Pancreas (tissue), 10 donors: ENCODE measurements around the gene NF1. TPM values are rescaled to one million over a fixed set of nuclear protein-coding genes. Genes with fewer than 3 reads are reported as not detected.

Experiments used
- ATAC-seq, 4 donors: fragments of 200-7000 bp; cut with Tn5 transposase; one replicate each; pipeline versions ENCODE4 v1.8.0 to v1.9.1; 2020; ENCODE audit warnings: mild to moderate bottlenecking in 4 of 4, moderate library complexity in 4 of 4
- DNase-seq, 6 donors: peaks; one replicate each; pipeline ENCODE4 v3.0.0-alpha.2; 2020
- FAIRE-seq: peaks from 2 replicates; lab custom pipeline; 2012; peaks lifted over from hg19 to GRCh38; lab: Jason Lieb, UNC
- H3K27ac ChIP-seq, 4 donors: fragments of 200-600 bp; sonication (generic); 1 replicate in 3 of 4; 2 replicates in 1 of 4; pipeline versions ENCODE4 v1.5.0 to v1.8.0; 2020
- H3K27me3 ChIP-seq, 4 donors: fragments of 200-600 bp; one replicate each; pipeline ENCODE4 v1.8.0; 2021
- H3K36me3 ChIP-seq, 3 donors: fragments of 200-600 bp; sonication (generic) in 1 of 3; one replicate each; pipeline versions ENCODE4 v1.5.0 to v1.8.0; 2020 to 2021
- H3K4me1 ChIP-seq, 3 donors: fragments of 200-600 bp; one replicate each; pipeline ENCODE4 v1.8.0; 2021
- H3K4me3 ChIP-seq, 4 donors: fragments of 200-600 bp; sonication (generic) in 2 of 4; one replicate each; pipeline versions ENCODE4 v1.5.0 to v1.8.0; 2020 to 2021
- H3K9me3 ChIP-seq, 4 donors: fragments of 200-600 bp; one replicate each; pipeline ENCODE4 v1.8.0; 2021
- WGBS, 2 donors: extraction: QIAGEN DNeasy Blood & Tissue Kit; methylation state at CpG; one replicate each; pipeline ENCODE4 v1.1.7; 2013; 5-methylcytosine and 5-hydroxymethylcytosine counted together
- intact Hi-C, 3 donors: fragments of 100-400 bp; cut with DNase I; formaldehyde crosslinking; loops; one replicate each; pipeline versions ENCODE4 v1.11.1 to v1.14.2; 2022
- polyA plus RNA-seq, 2 donors: library from polyadenylated mRNA; stranded (reverse); fragments of 200-250 nt; gene quantifications; one replicate each; pipeline ENCODE4 v1.2.3, GENCODE V29; 2013
- total RNA-seq, 6 donors: library from RNA; stranded (reverse); fragmentation: NEBNext Ultra II Directional in 4 of 6; extraction: Animal tissue kit (Norgen Biotek cat#: 25700) in 4 of 6; gene quantifications; one replicate each; pipeline versions ENCODE4 v1.2.1 to v1.2.4, GENCODE V29; 2021 to 2023
- TF ChIP-seq, protein P1 (sequence below), 4 donors: fragments of 200-600 bp; sonication (generic) in 3 of 4; IDR thresholded peaks; one replicate each; pipeline versions ENCODE4 v1.5.0 to v1.8.0; 2021; ENCODE audit warnings: antibody characterized with exemption in 4 of 4
- donor health status: healthy with polysubstance abuse.
- donor health status: DM: no; HTN: no; CAD: no; lungs with moderate emphysema.
- donor health status: DM: no; HTN: no; CAD: no.
- donor health status: control.
- donor health status: control.
- donor health status: Bipolar disorder and iron deficiency.
- donor health status: DM: yes; HTN: yes; CAD: no.
- donor health status: DM: no; HTN: no; CAD: no.
- donor health status: DM: no; HTN: no; CAD: no.
- donor health status: DM: yes; HTN: yes; CAD: no.

Gene NF1
- total and polyA plus RNA-seq, 8 donors = 6.6 to 38.4 (median 27.8) TPM

GRCh38 chr17:31225831-31226230 is 131.1 kb downstream of the NF1 start:
- TF ChIP-seq, protein P1, sequence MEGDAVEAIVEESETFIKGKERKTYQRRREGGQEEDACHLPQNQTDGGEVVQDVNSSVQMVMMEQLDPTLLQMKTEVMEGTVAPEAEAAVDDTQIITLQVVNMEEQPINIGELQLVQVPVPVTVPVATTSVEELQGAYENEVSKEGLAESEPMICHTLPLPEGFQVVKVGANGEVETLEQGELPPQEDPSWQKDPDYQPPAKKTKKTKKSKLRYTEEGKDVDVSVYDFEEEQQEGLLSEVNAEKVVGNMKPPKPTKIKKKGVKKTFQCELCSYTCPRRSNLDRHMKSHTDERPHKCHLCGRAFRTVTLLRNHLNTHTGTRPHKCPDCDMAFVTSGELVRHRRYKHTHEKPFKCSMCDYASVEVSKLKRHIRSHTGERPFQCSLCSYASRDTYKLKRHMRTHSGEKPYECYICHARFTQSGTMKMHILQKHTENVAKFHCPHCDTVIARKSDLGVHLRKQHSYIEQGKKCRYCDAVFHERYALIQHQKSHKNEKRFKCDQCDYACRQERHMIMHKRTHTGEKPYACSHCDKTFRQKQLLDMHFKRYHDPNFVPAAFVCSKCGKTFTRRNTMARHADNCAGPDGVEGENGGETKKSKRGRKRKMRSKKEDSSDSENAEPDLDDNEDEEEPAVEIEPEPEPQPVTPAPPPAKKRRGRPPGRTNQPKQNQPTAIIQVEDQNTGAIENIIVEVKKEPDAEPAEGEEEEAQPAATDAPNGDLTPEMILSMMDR (IDR thresholded peaks at IDR 0.05) = no peak
- no peaks in the 10 kb centered on the region for H3K4me1 ChIP-seq
- 62 to 81% methylated on average over 2 of the region's 2 CpGs for WGBS, 2 donors
- H3K4me3 ChIP-seq = no peak overlapping the region
- FAIRE-seq (no peak), DNase-seq (no peak), ATAC-seq (no peak)
- peaks cover 0 to 14% (median 0%) of the 10 kb centered on the region in 3 donors for H3K36me3 ChIP-seq
- H3K27me3 ChIP-seq = no peaks in the 10 kb centered on the region
- intact Hi-C loops = no loop called here
- H3K9me3 ChIP-seq = no peaks in the 10 kb centered on the region
- H3K27ac ChIP-seq = no peak overlapping the region

- no peaks in the 10 kb centered on the region for H3K9me3 ChIP-seq
- peaks cover 0 to 16% (median 0%) of the 10 kb centered on the region in 3 donors for H3K36me3 ChIP-seq
- DNase-seq (no peak), ATAC-seq (no peak), FAIRE-seq (no peak)
- TF ChIP-seq, protein P1 (IDR thresholded peaks at IDR 0.05) = no peak
- no peak overlapping the region for H3K27ac ChIP-seq
- H3K27me3 ChIP-seq = no peaks in the 10 kb centered on the region
- 83 to 93% methylated on average over 5 of the region's 5 CpGs for WGBS, 2 donors
- H3K4me1 ChIP-seq = no peaks in the 10 kb centered on the region
- intact Hi-C loops = no loop called here
- no peak overlapping the region for H3K4me3 ChIP-seq
Observed at GRCh38 chr17:31226373-31226772, 131.6 kb downstream of the NF1 start.

- WGBS, 2 donors = 72 to 78% methylated on average over 3 of the region's 3 CpGs
- H3K4me3 ChIP-seq = no peak overlapping the region
- no peak overlapping the region for H3K27ac ChIP-seq
- TF ChIP-seq, protein P1 (IDR thresholded peaks at IDR 0.05) = no peak
- no peaks in the 10 kb centered on the region for H3K27me3 ChIP-seq
- no peaks in the 10 kb centered on the region for H3K4me1 ChIP-seq
- no peak for DNase-seq
- ATAC-seq = no peak
- H3K9me3 ChIP-seq = no peaks in the 10 kb centered on the region
- peaks cover 0 to 16% (median 0%) of the 10 kb centered on the region in 3 donors for H3K36me3 ChIP-seq
- intact Hi-C loops = no loop called here
- FAIRE-seq = no peak
Observed at GRCh38 chr17:31226950-31227349, 132.2 kb downstream of the NF1 start.

GRCh38 chr17:31231852-31232251 is 137.1 kb downstream of the NF1 start:
- no peak overlapping the region for H3K27ac ChIP-seq
- intact Hi-C loops = no loop called here
- H3K4me3 ChIP-seq = no peak overlapping the region
- H3K9me3 ChIP-seq = no peaks in the 10 kb centered on the region
- TF ChIP-seq, protein P1 (IDR thresholded peaks at IDR 0.05) = no peak
- no peak for ATAC-seq
- FAIRE-seq = no peak
- H3K4me1 ChIP-seq = no peaks in the 10 kb centered on the region
- DNase-seq = no peak
- peaks cover 4 to 28% (median 11%) of the 10 kb centered on the region in 3 donors for H3K36me3 ChIP-seq
- H3K27me3 ChIP-seq = no peaks in the 10 kb centered on the region

DNA sequence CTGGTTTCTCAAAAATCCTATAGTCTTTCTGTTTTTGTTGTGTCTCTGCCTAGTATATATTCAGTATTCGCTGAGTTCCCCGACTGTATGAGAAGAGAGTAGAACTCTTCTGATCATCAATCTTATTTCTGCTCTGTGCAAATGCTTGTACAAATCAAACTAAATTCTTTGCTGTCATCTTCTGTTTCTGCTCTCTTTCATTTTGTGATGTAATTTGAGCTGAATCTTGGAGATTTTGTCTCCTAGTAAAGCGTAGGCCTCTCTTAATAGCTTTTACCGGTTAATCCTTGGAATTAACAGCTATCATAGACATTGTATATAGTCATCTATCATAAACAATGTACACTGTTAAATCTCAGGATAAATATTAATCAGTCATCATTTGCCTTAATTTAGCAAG is 140.3 kb downstream of the NF1 start:
- intact Hi-C loops = no loop called here
- Histone ChIP-seq H3K4me3 (no peak overlapping the region), H3K9me3 (no peaks in the 10 kb centered on the region), H3K27ac (no peak overlapping the region), H3K4me1 (no peaks in the 10 kb centered on the region), H3K27me3 (no peaks in the 10 kb centered on the region), H3K36me3 (peaks cover 4 to 30% (median 11%) of the 10 kb centered on the region in 3 donors)
- TF ChIP-seq, protein P1 (IDR thresholded peaks at IDR 0.05) = no peak
- FAIRE-seq (no peak), DNase-seq (no peak), ATAC-seq (no peak)
- WGBS, 2 donors = 91 to 93% methylated on average over 4 of the region's 4 CpGs
